GM18909 (cell line): ENCODE results near the gene P2RX7.
"Not testable (repeated sequence)": the region's sequence is repeated elsewhere in the genome, so short reads cannot be mapped to it uniquely, and the experiment has no call there.

Experiments
- ATAC-seq: cut with Tn5 transposase; IDR thresholded peaks from one replicate; pipeline ENCODE4 v1.9.1; 2021; ENCODE audit warnings: mild to moderate bottlenecking; ENCODE audit not compliant: unreplicated experiment, poor library complexity

The P2RX7 gene

GRCh38 chr12:121196902-121197301 is 64.2 kb downstream of the P2RX7 start:
- no peak for ATAC-seq

DNA sequence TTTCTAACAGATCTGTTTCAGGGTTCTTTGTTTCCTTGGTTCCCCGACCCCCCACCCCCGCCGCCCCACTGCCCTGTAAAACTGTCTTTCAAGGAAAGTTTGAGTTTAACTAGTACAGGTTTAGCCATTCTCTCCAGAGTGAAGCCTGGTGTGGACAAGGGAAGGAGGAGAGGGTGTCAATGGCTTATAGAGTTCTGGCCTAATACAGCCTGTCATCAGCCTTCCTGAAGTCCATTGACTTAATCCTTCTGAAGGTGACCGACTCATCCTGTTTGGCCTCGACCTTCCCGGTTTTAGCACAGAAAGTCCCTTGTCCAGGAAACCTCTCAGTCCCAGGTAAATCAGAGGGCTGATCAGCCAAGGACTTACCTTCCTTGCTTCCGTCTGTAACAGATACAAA is 66.3 kb downstream of the P2RX7 start:
- no peak for ATAC-seq

- not testable (repeated sequence) for ATAC-seq
These were observed 68.5 kb downstream of the P2RX7 start for GRCh38 chr12:121201140-121201539.

GRCh38 chr12:121202407-121203355 is 70.0 kb downstream of the P2RX7 start:
- no peak for ATAC-seq

GRCh38 chr12:121203482-121203881 is 70.8 kb downstream of the P2RX7 start:
- no peak for ATAC-seq

GRCh38 chr12:121205491-121205890 is 72.8 kb downstream of the P2RX7 start:
- no peak for ATAC-seq

- ATAC-seq: not testable (repeated sequence)
These were observed 75.9 kb downstream of the P2RX7 start for GRCh38 chr12:121208571-121208970.

- ATAC-seq: no peak
These were observed 76.5 kb downstream of the P2RX7 start for GRCh38 chr12:121209221-121209620.

DNA sequence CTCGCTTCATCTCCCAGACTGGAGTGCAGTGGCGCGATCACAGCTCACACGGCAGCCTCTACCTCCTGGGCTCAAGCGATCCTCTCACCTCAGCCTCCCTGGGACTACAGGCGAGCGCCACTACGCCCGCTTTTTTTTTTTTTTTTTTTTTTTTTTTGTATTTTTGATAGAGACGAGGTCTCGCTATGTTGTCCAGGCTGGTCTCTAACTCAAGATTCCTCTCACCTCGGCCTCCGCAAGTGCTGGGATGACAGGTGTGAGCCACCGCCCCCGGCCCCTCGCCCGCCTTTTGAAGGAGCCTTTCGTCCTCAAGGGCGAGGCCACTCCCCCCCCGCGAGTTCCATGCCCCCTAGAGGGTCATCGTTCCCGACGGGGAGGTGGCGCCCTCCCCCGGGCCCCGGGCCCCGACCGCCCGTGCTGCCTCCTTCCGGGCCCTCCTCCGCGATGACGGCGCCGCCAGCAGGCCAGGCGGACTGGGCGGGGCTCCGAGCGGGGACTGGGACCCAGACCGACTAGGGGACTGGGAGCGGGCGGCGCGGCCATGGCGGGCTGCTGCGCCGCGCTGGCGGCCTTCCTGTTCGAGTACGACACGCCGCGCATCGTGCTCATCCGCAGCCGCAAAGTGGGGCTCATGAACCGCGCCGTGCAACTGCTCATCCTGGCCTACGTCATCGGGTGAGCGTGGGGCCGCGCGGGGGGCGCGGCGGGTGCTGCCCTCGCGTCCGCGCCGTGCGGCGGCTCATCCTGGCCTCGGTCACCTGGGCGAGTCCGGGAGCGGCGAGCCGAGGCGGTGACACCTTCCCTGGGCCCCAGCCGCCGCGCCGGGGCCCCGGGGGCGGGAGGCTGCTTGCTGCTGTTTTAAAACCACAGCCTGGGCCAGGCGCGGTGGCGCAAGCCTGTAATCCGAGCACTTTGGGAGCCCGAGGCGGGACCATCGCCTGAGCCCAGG is 77.2 kb downstream of the P2RX7 start, which contains the start of gene P2RX4:
Gene P2RX4 (plus strand): TSS at position 506 of the 949 bp plus-strand sequence. CDS start 36 bp downstream, at position 542.
- ATAC-seq: peak; percentile 84

GRCh38 chr12:121212875-121213274 is 80.2 kb downstream of the P2RX7 start:
- no peak for ATAC-seq

DNA sequence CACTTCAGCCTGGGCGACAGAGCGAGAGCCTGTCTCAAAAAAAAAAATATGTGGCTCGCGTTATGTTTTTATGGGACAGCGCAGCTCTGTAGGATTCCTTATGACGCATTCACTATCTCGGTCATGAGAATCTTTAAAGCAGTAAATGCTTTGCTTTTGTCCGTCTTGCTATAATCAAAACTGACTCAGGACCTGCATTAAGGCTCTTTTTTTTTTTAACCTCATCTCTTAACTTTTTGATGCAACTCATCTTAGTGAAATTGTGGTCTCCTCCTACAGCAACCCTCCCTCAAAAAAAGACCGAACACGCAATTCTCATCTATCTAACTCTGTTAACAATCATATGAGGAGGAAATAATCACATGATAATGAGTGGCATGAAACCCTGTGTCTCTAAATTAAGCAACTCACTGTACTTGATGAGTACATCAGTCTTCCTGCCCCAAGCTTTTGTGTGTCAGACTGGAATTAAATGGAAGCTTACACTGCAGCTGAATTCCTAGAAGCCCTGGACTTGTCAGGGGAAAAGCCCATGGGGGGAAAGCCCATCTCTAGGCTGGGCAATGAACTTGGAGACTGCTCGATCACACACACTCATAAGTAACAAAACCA is 81.6 kb downstream of the P2RX7 start:
- peak; percentile 1 for ATAC-seq

DNA sequence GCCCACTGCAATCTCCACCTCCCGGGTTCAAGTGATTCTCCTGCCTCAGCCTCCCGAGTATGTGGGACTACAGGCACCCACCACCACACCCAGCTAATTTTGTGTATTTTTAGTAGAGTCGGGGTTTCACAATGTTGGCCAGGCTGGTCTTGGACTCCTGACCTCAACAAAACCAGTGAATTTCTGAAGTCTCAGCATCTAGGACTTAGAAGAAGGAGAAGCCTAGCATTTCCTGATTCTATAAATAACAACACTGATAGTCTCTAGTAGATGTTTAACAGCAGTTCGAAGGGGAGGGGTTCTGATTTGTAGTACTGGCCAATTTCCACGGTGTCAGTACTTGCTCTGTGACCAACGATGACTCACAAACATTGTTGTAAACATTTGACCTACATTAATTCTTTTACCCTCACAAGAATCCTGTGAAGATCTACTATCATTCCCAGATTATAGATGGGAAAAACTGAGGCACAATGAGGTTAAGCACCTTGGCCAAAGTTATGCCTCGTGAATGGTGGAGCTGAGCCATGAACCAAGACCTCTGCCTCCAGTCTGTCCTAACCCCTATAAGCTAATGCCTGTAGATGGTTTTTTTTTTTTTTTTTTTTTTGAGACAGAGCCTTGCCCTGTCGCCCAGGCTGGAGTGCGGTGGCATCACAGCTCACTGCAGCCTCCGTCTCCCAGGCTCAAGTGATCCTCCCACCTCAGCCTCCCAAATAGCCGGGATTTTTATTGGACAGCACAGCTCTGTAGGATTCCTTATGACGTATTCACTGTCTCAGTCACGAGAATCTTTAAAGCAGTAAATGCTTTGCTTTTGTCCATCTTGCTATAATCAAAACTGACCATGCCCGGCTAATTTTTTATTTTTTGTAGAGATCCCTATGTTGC is 82.4 kb downstream of the P2RX7 start:
- ATAC-seq: peak; percentile 39

DNA sequence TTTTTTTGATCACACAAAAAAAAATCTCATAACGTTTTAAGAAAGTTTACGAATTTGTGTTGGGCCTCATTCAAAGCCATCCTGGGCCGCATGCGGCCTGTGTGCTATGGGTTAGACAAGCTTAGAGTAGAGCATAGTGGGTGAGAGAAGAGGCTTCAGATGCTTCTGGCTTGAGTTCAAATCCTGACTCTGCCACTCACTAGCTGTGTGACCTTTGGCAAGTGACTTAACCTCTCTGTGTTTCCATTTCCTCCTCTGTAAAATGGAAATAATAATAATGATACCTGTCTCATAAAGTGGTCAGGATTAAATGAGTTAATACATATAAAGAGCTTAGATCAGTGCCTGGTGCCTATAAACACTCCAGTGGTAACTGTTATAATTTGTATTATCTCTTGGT is 83.4 kb downstream of the P2RX7 start:
- no peak for ATAC-seq

GRCh38 chr12:121217063-121217462 is 84.4 kb downstream of the P2RX7 start:
- no peak for ATAC-seq

- ATAC-seq: no peak
These were observed 85.1 kb downstream of the P2RX7 start for GRCh38 chr12:121217761-121218160.

- ATAC-seq: no peak
These were observed 86.1 kb downstream of the P2RX7 start for GRCh38 chr12:121218588-121219352.

- no peak for ATAC-seq
These were observed 86.8 kb downstream of the P2RX7 start for GRCh38 chr12:121219353-121219986.

- ATAC-seq: no peak
These were observed 90.2 kb downstream of the P2RX7 start for GRCh38 chr12:121222847-121223246.
